Lower lobe of right lung (tissue), 2 donors: ENCODE measurements around the gene CAPN15. TPM values are rescaled to one million over a fixed set of nuclear protein-coding genes. Genes with fewer than 3 reads are reported as not detected.

ENCODE experiments used
- ATAC-seq, 2 donors: fragments of 200-7000 bp; cut with Tn5 transposase; one replicate each; pipeline ENCODE4 v1.9.1; 2020 to 2022; ENCODE audit warnings: mild to moderate bottlenecking in 2 of 2, moderate library complexity in 2 of 2
- DNase-seq: peaks from one replicate; pipeline ENCODE4 v3.0.0-alpha.2; 2020
- H3K27ac ChIP-seq: fragments of 200-600 bp; one replicate; pipeline ENCODE4 v1.8.0; 2022
- H3K27me3 ChIP-seq: fragments of 200-600 bp; one replicate; pipeline ENCODE4 v1.8.0; 2022; ENCODE audit warnings: low read depth
- H3K36me3 ChIP-seq: fragments of 200-600 bp; one replicate; pipeline ENCODE4 v1.8.0; 2022; ENCODE audit warnings: mild to moderate bottlenecking
- H3K4me1 ChIP-seq: fragments of 200-600 bp; one replicate; pipeline ENCODE4 v1.8.0; 2022
- H3K4me3 ChIP-seq: fragments of 200-600 bp; one replicate; pipeline ENCODE4 v1.8.0; 2022; ENCODE audit warnings: mild to moderate bottlenecking
- H3K9me3 ChIP-seq: fragments of 200-600 bp; one replicate; pipeline ENCODE4 v1.8.0; 2022
- CTCF ChIP-seq: fragments of 200-600 bp; IDR thresholded peaks from one replicate; pipeline ENCODE4 v1.8.0; 2022; ENCODE audit warnings: antibody characterized with exemption, mild to moderate bottlenecking
- intact Hi-C: fragments of 100-400 bp; cut with DNase I; formaldehyde crosslinking; loops from one replicate; pipeline ENCODE4 v1.11.0; 2022
- total RNA-seq: library from RNA; stranded (reverse); fragmentation: NEBNext Ultra II Directional; extraction: Animal tissue kit (Norgen Biotek cat#: 25700); gene quantifications from one replicate; pipeline ENCODE4 v1.2.1, GENCODE V29; 2021
- donor health status: DM: no; HTN: yes; CAD: no; lungs with severe emphysema.

CAPN15 gene
- total RNA-seq, 1 donor from 2014 or later: 44.3 TPM

GRCh38 chr16:515939-516226 is 11.6 kb upstream of the CAPN15 start:
- H3K36me3 ChIP-seq: peaks cover 56% of the 10 kb centered on the region
- no peaks in the 10 kb centered on the region for H3K9me3 ChIP-seq
- peak; percentile 37 for DNase-seq
- intact Hi-C loops: no loop called here
- H3K27me3 ChIP-seq: no peaks in the 10 kb centered on the region
- ATAC-seq: peak in 1 of 2 donors; percentile 18
- H3K4me3 ChIP-seq: no peak overlapping the region
- no peaks in the 10 kb centered on the region for H3K4me1 ChIP-seq
- no peak for TF ChIP-seq CTCF
- no peak overlapping the region for H3K27ac ChIP-seq

GRCh38 chr16:516301-516700 is 11.2 kb upstream of the CAPN15 start:
- DNase-seq: peak; percentile 14
- no peak for ATAC-seq
- TF ChIP-seq CTCF: no peak
- Histone ChIP-seq H3K9me3 (no peaks in the 10 kb centered on the region), H3K36me3 (peaks cover 58% of the 10 kb centered on the region), H3K27ac (no peak overlapping the region), H3K27me3 (no peaks in the 10 kb centered on the region), H3K4me3 (no peak overlapping the region), H3K4me1 (no peaks in the 10 kb centered on the region)
- intact Hi-C loops: no loop called here

- Histone ChIP-seq H3K36me3 (peaks cover 55% of the 10 kb centered on the region), H3K27me3 (no peaks in the 10 kb centered on the region), H3K4me1 (no peaks in the 10 kb centered on the region), H3K4me3 (no peak overlapping the region), H3K27ac (no peak overlapping the region), H3K9me3 (no peaks in the 10 kb centered on the region)
- intact Hi-C loops: no loop called here
- no peak for TF ChIP-seq CTCF
- DNase-seq (peak; percentile 31), ATAC-seq (no peak)
These were observed 8.7 kb upstream of the CAPN15 start for GRCh38 chr16:518858-519257.

GRCh38 chr16:519425-519824 is 8.1 kb upstream of the CAPN15 start:
- H3K27ac ChIP-seq: no peak overlapping the region
- no peak for TF ChIP-seq CTCF
- no peak for ATAC-seq
- DNase-seq: no peak
- intact Hi-C loops: no loop called here
- H3K4me3 ChIP-seq: no peak overlapping the region
- no peaks in the 10 kb centered on the region for H3K9me3 ChIP-seq
- no peaks in the 10 kb centered on the region for H3K27me3 ChIP-seq
- H3K4me1 ChIP-seq: no peaks in the 10 kb centered on the region
- H3K36me3 ChIP-seq: peaks cover 55% of the 10 kb centered on the region

- H3K4me3 ChIP-seq: no peak overlapping the region
- intact Hi-C loops: no loop called here
- ATAC-seq: no peak
- no peaks in the 10 kb centered on the region for H3K27me3 ChIP-seq
- no peak for DNase-seq
- peaks cover 6% of the 10 kb centered on the region for H3K4me1 ChIP-seq
- no peak overlapping the region for H3K27ac ChIP-seq
- no peak for TF ChIP-seq CTCF
- H3K9me3 ChIP-seq: no peaks in the 10 kb centered on the region
- peaks cover 49% of the 10 kb centered on the region for H3K36me3 ChIP-seq
These were observed 7.4 kb upstream of the CAPN15 start for GRCh38 chr16:519841-520687.
